B cell (primary cell): ENCODE data around the gene SLC2A13.

Experiments
- EZH2 ChIP-seq: IDR thresholded peaks from 2 replicates; pipeline ENCODE4 v1.6.1; 2012; ENCODE audit warnings: borderline replicate concordance, low read depth, mild to moderate bottlenecking, moderate library complexity, low read length; ENCODE audit not compliant: insufficient read depth, poor library complexity, severe bottlenecking
- TF ChIP-seq, protein P1 (sequence below): fragments of 200-600 bp; IDR thresholded peaks from one replicate; pipeline ENCODE4 v1.8.0; 2022; ENCODE audit warnings: antibody characterized with exemption, mild to moderate bottlenecking

DNA sequence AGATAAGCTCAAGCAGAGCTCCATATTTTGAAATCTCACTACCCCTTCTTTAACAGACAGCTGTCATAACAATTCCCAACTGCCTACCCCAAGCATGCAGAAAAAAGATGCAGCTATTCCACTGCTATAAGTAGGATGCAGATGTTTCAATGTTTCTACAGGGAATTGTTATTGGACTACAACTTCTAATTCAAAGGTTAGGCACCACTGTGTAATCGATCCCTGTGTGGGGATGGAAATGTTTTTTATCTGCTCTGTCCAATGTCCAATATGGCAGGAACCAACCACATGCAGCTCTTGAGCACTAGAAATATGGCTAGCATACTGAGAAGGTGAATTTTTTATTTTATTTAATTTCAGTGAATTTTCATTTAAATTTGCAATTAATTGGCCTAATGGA is 208.6 kb downstream of the SLC2A13 start:
- TF ChIP-seq, protein P1, sequence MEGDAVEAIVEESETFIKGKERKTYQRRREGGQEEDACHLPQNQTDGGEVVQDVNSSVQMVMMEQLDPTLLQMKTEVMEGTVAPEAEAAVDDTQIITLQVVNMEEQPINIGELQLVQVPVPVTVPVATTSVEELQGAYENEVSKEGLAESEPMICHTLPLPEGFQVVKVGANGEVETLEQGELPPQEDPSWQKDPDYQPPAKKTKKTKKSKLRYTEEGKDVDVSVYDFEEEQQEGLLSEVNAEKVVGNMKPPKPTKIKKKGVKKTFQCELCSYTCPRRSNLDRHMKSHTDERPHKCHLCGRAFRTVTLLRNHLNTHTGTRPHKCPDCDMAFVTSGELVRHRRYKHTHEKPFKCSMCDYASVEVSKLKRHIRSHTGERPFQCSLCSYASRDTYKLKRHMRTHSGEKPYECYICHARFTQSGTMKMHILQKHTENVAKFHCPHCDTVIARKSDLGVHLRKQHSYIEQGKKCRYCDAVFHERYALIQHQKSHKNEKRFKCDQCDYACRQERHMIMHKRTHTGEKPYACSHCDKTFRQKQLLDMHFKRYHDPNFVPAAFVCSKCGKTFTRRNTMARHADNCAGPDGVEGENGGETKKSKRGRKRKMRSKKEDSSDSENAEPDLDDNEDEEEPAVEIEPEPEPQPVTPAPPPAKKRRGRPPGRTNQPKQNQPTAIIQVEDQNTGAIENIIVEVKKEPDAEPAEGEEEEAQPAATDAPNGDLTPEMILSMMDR = no peak
- no peak for TF ChIP-seq EZH2
